DND-41 (cell line): ENCODE results near the gene CFAP53.

ENCODE experiments used
- ATAC-seq: fragments of 200-7000 bp; cut with Tn5 transposase; 3 replicates; pipeline ENCODE4 v1.9.1; 2021; ENCODE audit warnings: low read depth; ENCODE audit not compliant: insufficient read depth
- DNase-seq: peaks from one replicate; pipeline ENCODE4 v3.0.0-alpha.2; 2020
- H2AFZ ChIP-seq: 2 replicates; pipeline ENCODE4 v1.6.0; 2012; ENCODE audit warnings: low read depth, low read length
- H3K27ac ChIP-seq: 2 replicates; pipeline ENCODE4 v1.5.1; 2012; ENCODE audit warnings: low read length, inconsistent platforms
- H3K27me3 ChIP-seq: fragments of 200-600 bp; sonication (generic); 2 replicates; pipeline ENCODE4 v1.6.0; 2012; ENCODE audit warnings: low read length, mild to moderate bottlenecking, inconsistent platforms; ENCODE audit not compliant: insufficient read depth, poor library complexity
- H3K36me3 ChIP-seq: 2 replicates; pipeline ENCODE4 v1.5.1; 2012; ENCODE audit warnings: low read length, inconsistent platforms; ENCODE audit not compliant: insufficient read depth
- H3K4me1 ChIP-seq: 2 replicates; pipeline ENCODE4 v1.5.1; 2012; ENCODE audit warnings: mild to moderate bottlenecking, low read length; ENCODE audit not compliant: insufficient read depth
- H3K4me2 ChIP-seq: 2 replicates; pipeline ENCODE4 v1.6.0; 2012; ENCODE audit warnings: mild to moderate bottlenecking, moderate library complexity, low read length, inconsistent platforms; ENCODE audit not compliant: insufficient read depth
- H3K4me3 ChIP-seq, 2 experiments: fragments of 200-600 bp in 1 of 2; shearing (Covaris generic) in 1 of 2; 2 replicates each; pipeline ENCODE4 v1.5.1; 2012 to 2016; ENCODE audit warnings: inconsistent platforms in 2 of 2, low read length in 2 of 2, mild to moderate bottlenecking in 2 of 2, low read depth in 1 of 2, moderate library complexity in 1 of 2
- H3K79me2 ChIP-seq: 2 replicates; pipeline ENCODE4 v1.6.0; 2012; ENCODE audit warnings: low read length, inconsistent platforms; ENCODE audit not compliant: insufficient read depth
- H3K9ac ChIP-seq: 2 replicates; pipeline ENCODE4 v1.6.0; 2012; ENCODE audit warnings: low read depth, mild to moderate bottlenecking, inconsistent platforms, low read length, moderate library complexity
- H3K9me3 ChIP-seq: 2 replicates; pipeline ENCODE4 v1.5.1; 2012; ENCODE audit warnings: low read length, moderate library complexity, mild to moderate bottlenecking, inconsistent platforms; ENCODE audit not compliant: insufficient read depth, severe bottlenecking
- H4K20me1 ChIP-seq: 2 replicates; pipeline ENCODE4 v1.6.0; 2012; ENCODE audit warnings: low read length; ENCODE audit not compliant: insufficient read depth
- CTCF ChIP-seq: IDR thresholded peaks from 2 replicates; pipeline ENCODE4 v1.5.1; 2012; ENCODE audit warnings: borderline replicate concordance, low read length, moderate library complexity, mild to moderate bottlenecking; ENCODE audit not compliant: poor library complexity, severe bottlenecking; ENCODE audit errors: extremely low read depth
- EZH2 ChIP-seq: IDR thresholded peaks from 3 replicates; pipeline ENCODE4 v1.6.1; 2012; ENCODE audit warnings: borderline replicate concordance, low read depth, mild to moderate bottlenecking, moderate library complexity, low read length, inconsistent platforms; ENCODE audit not compliant: severe bottlenecking

The CFAP53 gene

GRCh38 chr18:50287028-50287440 lies 20.7 kb upstream of the CFAP53 start:
- peak overlapping the region; percentile 66 for H3K4me2 ChIP-seq
- H4K20me1 ChIP-seq = peaks cover 6% of the 10 kb centered on the region; the same call in 1 of the 2 replicates
- peak overlapping the region; percentile 79 for H2AFZ ChIP-seq
- H3K4me1 ChIP-seq = peaks cover 33% of the 10 kb centered on the region
- no peak for TF ChIP-seq EZH2
- no peak for TF ChIP-seq CTCF
- no peak for ATAC-seq
- peak overlapping the region; percentile 79 to 90; a peak in 3 of 4 replicates for H3K4me3 ChIP-seq
- H3K36me3 ChIP-seq = peaks cover 47% of the 10 kb centered on the region
- no peaks in the 10 kb centered on the region for H3K9me3 ChIP-seq
- peaks cover 35% of the 10 kb centered on the region for H3K79me2 ChIP-seq
- peak overlapping the region; percentile 84 for H3K27ac ChIP-seq
- DNase-seq = no peak
- peak overlapping the region; percentile 79 for H3K9ac ChIP-seq
- no peaks in the 10 kb centered on the region for H3K27me3 ChIP-seq

GRCh38 chr18:50286391-50287027 lies 20.2 kb upstream of the CFAP53 start:
- peaks cover 50% of the 10 kb centered on the region for H3K36me3 ChIP-seq
- peaks cover 6% of the 10 kb centered on the region; the same call in 1 of the 2 replicates for H4K20me1 ChIP-seq
- H3K4me1 ChIP-seq = peaks cover 36% of the 10 kb centered on the region
- peak overlapping the region; percentile 79 for H3K9ac ChIP-seq
- TF ChIP-seq EZH2 (no peak), CTCF (no peak)
- no peak for ATAC-seq
- H3K27ac ChIP-seq = peak overlapping the region; percentile 84
- peak overlapping the region; percentile 79 to 90; a peak in 3 of 4 replicates for H3K4me3 ChIP-seq
- no peaks in the 10 kb centered on the region for H3K27me3 ChIP-seq
- DNase-seq = peak; percentile 26
- peak overlapping the region; percentile 66 for H3K4me2 ChIP-seq
- peaks cover 38% of the 10 kb centered on the region for H3K79me2 ChIP-seq
- H2AFZ ChIP-seq = peak overlapping the region; percentile 79
- no peaks in the 10 kb centered on the region for H3K9me3 ChIP-seq

- Histone ChIP-seq H3K4me1 (peaks cover 36% of the 10 kb centered on the region), H3K9ac (peak overlapping the region; percentile 79; the same call in 1 of the 2 replicates), H4K20me1 (peaks cover 6% of the 10 kb centered on the region; the same call in 1 of the 2 replicates), H3K27me3 (no peaks in the 10 kb centered on the region), H3K36me3 (peaks cover 50% of the 10 kb centered on the region), H3K9me3 (no peaks in the 10 kb centered on the region), H3K27ac (peak overlapping the region; percentile 84; the same call in 1 of the 2 replicates), H3K79me2 (peaks cover 43% of the 10 kb centered on the region), H2AFZ (no peak overlapping the region), H3K4me3 (peak overlapping the region in 1 of 2 experiments; percentile 90; a peak in 2 of 4 replicates), H3K4me2 (peak overlapping the region; percentile 66)
- TF ChIP-seq EZH2 (no peak), CTCF (no peak)
- no peak for DNase-seq
- no peak for ATAC-seq
Measured at GRCh38 chr18:50285631-50286321, 19.5 kb upstream of the CFAP53 start.
